GM18505 (cell line): Measurements from ENCODE around the gene FREM3.
A peak's percentile ranks its signal among the peaks of the same experiment; 100 is the strongest.
"Not testable (repeated sequence)": the region's sequence is repeated elsewhere in the genome, so short reads cannot be mapped to it uniquely, and the experiment has no call there.

Source experiments
- ATAC-seq: cut with Tn5 transposase; IDR thresholded peaks from one replicate; pipeline ENCODE4 v1.9.1; 2021; ENCODE audit not compliant: unreplicated experiment
- POLR2A ChIP-seq: IDR thresholded peaks from 4 replicates; pipeline ENCODE4 v1.6.1; 2011; ENCODE audit warnings: borderline replicate concordance; ENCODE audit not compliant: insufficient read depth, insufficient read length; ENCODE audit errors: extremely low read depth

The FREM3 gene

DNA sequence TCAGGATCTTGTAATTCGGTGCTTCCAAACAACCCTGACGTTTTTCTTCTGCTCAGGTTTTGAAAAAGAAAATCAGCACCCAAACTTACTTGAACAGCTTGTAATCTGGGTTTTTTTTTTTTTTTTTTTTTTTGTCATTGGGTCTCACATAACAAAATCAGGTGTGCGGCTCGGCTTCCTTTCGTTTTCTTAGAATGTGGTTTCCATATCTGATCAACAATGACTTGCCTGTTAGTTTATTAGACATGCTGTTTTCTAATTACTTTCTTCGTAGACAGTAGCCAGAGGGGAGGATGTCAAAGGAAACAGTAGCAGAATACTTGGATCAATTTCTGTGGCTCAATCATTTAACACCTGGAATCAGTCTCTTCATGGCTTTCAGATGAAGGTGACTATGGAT is 890 bp upstream of the FREM3 start:
- TF ChIP-seq POLR2A, result no peak
- no peak for ATAC-seq

DNA sequence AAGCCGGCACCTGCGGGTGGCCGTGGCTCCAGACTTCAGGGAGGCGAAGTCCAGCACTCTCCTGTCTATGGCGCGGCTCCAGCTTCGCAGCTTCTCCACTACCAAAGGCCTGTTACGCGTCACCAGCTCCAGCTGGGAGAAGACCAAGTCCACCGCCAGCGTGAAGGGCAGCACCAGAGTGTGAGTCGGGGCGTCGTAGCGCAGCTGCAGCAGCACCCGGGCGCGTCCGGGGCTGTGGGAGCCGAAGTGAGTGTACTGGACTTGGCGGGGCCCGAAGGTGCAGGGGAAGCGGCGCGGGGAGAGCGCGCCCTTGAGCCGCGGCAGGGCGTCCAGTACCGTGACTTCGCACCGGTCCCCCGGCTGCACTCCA is 444 bp downstream of the FREM3 start:
- no peak for ATAC-seq
- TF ChIP-seq POLR2A, result no peak

DNA sequence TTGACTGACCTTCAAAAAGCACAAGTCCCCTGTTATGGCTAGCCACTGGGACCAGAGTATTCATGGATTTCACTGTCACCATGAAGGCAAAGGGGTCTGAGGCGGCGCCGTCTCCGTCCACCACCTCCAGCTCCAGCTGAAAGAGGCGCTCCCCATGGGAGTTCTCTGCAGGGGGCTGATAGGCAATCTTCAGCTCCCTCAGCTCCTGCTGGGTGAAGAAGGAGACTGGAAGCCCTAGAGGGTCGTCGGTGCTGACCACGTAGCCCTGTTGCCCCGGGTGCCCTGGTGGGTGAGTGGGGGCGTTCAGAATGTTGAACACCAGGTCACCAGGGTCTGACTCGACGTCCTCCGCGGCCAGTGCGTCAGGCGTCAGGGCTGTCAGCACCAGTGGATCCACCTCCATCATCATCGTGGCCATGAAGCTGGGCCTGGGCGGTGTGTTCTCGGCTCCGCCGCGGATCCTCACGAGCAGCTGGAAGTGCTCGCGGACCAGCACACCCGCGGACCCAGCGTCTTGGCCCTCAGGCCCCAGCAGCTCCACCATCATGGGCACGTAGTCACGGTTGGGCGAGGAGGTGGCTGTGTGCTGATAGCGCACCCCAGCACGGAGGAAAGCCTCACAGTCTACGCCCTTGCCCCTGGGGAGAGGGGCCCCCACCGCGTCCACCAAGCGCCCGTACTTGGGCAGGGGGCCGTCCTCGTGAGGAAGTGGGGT is 987 bp downstream of the FREM3 start:
- no peak for ATAC-seq
- TF ChIP-seq POLR2A, result no peak

DNA sequence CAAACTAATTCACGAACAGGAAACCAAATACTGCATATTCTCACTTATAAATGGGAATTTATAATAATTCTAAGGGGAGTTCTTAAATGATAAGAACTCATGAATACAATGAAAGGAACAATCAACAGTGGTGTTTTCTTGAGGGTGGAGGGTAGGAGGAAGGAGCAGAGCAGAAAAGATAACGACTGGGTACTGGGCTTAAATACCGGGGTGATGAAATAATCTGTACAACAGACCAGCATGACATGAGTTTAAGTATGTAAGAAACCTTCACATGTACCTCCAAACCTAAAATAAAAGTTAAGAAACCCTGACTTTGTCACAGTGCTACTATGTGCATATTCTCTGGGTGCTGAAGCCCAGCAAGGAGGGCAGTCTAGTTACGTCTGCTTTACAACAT is 6.6 kb downstream of the FREM3 start:
- no peak for ATAC-seq
- TF ChIP-seq POLR2A, result no peak

DNA sequence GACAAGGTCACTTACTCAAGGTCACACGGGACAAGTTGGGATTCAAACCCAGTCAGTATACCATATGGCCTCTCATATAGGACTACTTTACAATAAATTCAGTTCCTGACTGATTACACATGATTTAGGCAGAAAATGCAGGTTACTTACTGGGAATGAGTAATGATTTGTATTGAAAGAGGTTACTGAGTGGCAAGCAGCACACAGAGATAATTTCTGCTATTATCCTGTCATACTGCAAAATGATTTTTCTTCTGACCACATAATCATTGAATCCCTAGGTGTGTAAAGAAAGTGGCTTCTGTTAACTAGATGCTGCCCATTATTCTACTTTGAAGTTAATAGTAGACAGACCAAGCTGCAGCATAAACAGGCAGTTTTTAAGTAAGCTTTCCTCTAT is 8.2 kb downstream of the FREM3 start:
- TF ChIP-seq POLR2A, result no peak
- no peak for ATAC-seq

DNA sequence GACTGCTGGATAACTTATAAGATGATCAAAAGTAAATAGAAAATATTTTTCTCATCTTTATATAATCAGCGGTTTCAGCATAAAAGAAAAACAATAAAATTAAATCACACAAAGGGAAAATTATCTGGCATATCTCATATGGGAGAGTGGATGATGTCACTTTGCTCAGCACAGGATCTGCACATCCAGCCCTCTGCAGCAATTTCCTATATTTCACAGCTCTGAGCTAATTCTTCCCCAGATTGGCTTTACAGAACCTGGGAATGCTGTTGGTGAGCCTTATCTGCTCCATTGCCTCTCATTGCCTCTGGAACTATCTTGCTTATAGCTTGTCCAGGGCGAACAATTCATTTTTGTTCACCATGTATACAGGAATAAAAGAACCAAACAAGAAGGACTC is 21.0 kb downstream of the FREM3 start:
- no peak for ATAC-seq
- TF ChIP-seq POLR2A, result no peak

DNA sequence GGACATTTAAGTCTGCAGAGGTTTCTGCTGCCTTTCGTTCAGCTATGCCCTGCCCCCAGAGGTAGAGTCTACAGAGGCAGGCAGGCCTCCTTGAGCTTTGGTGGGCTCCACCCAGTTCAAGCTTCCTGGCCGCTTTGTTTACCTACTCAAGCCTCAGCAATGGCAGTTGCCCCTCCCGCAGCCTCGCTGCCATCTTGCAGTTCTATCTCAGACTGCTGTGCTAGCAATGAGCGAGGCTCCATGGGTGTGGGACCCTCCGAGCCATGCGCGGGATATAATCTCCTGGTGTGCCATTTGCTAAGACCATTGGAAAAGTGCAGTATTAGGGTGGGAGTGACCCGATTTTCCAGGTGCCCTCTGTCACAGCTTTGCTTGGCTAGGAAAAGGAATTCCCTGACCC is 26.8 kb downstream of the FREM3 start:
- not testable (repeated sequence) for ATAC-seq

DNA sequence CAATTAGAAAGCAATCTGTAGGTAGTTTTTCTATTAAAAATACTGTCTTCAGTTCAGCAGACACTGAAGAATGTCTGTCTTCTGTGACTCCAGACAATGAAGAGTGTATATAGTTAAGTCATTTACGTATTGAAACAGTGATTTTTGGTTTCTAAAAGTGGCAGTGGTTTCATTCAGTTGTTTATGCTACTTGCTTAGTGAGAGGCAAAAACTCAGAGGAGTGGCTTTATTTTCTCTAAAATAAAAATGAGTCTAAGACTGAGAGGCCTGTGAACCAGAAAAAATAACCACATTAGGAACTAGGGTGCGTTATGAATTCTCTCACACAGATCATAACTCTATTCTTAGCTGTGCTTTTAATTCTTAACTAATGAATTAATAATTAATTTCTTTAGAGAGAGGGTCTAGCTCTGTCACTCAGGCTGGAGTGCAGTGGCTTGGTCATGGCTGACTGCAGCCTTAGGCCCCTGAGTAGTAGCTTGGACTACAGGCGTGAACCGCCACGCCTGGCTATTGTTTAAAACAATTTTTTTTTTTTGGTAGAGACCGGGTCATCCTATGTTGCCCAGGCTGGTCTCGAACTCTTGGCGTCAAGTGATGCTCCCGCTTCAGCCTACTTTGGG is 31.4 kb downstream of the FREM3 start:
- peak; percentile 95 for ATAC-seq
- no peak for TF ChIP-seq POLR2A

DNA sequence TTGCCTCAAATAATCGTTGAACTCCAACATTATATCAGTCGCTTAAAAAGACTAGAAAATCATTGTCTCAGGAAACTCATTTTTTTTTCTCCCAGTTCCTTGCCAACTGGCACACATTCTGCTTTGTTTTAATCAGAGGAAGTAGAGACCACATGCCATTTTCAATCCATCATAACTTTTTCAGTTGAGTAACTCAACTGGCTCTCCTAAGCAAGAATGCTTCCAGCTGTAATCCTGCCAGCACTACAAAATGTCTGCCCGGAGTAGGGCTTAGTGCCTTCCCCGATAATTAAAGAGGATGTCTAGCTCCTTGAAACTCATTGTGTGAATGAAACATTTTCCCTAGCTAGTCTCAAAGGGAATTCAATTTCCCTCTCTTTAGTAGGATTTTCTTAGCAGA is 33.0 kb downstream of the FREM3 start:
- no peak for TF ChIP-seq POLR2A
- ATAC-seq, result no peak

DNA sequence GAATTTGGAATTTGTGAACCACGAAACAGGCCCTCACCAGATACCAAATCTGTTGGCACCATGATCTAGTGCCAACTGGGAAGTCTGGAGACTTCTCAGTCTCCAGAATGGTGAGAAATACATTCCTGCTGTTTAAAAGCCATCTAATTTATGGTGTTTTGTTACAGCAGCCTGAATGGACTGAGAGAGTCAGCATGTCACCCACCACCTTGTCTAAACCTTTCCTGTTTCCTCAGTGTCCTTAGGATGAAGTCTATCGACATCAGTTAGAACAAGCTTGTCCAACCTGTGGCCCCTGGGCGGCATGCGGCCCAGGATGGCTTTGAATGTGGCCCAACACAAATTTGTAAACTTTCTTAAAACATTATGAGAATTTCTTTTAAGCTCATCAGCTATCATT is 42.1 kb downstream of the FREM3 start:
- no peak for TF ChIP-seq POLR2A
- no peak for ATAC-seq

DNA sequence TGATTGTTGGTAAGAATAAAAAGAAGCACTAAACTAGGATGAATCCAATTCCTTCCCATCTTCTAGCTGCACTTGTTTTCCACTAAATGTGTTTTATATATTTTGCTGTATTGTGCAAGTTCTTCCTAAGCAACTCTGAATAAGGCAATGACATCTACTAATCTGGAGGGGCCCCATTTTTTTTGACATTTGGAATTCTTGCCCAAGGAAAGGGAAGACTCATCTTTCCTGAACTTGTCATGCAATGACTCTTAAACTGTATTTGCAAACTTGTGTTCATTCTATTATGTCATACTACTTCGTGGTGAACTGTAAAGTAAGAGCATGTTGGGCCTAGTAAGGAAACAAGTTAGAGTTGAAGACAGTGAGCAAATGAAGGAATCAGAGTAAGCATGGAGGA is 45.9 kb downstream of the FREM3 start:
- no peak for TF ChIP-seq POLR2A
- ATAC-seq, result no peak

DNA sequence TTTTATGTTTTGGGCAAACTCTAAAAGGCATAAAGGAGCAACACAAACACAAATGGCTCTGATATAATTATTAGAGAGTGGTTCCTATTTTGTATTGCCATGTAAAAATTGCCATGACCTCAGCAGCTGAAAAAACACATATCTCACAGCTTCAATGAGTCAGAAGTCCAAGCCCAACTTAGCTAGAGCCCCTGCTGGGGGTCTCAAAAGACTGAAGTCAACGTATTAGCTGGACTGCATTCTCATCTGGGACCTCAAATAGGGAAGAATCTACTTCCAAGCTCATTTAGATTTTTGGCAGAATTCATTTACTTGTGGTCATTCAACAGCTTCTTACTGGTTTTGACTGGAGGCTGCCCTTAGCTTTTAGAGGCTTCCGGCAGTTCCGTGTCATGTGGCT is 47.4 kb downstream of the FREM3 start:
- ATAC-seq, result no peak
- TF ChIP-seq POLR2A, result no peak

DNA sequence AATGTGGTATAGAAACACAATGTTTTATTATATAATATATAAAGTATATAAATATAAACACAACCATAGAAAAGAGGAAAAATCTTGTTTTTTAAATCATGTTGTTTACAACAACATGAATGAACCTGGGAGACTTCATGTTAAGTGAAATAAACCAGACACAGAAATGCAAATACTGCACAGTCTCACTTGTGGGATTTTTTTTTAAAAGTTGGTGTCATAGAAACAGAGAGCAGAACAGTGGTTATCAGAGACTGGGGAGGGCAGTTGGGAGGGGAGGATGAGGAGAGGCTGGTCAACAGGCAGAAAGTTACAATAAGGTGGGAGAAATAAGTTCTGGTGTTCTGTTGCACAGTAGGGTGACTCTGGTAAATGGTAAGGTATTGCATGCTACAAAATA is 57.1 kb downstream of the FREM3 start:
- no peak for TF ChIP-seq POLR2A
- ATAC-seq, result no peak

DNA sequence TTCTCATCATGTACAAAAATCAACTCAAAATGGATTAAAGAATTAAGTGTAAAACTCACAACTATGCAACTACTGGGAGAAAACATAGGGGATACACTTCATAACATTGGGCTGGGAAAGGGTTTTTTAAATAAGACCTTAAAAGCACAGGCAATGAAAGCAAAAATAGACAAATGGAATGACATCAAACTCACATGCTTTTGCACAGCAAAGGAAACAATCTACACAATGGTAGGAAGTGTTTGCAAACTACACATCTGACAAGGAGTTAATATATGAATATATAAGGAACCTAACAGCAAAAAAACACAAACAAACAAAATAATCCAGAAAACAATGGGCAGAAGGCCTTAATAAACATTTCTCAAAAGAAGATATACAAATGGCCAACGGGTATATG is 57.9 kb downstream of the FREM3 start:
- TF ChIP-seq POLR2A, result no peak
- no peak for ATAC-seq

DNA sequence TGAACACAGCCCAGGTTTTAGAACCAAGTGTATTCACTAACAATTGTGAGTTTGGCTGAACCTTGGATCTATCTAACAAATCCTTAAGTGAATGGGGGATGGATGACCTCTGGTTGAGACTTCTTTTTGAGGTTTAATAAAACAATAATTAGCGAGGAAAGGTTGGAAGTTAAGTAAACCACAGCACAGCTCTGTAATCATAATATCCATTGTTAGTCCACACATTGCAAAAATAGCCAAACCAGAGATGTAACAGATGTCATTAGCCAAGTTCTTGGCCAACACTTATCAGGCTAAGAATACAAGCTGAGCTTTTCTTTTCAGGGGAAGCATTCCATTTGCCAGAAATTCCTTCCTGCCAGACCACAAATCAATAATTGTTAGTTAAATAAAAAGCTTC is 59.1 kb downstream of the FREM3 start:
- ATAC-seq, result no peak
- no peak for TF ChIP-seq POLR2A

DNA sequence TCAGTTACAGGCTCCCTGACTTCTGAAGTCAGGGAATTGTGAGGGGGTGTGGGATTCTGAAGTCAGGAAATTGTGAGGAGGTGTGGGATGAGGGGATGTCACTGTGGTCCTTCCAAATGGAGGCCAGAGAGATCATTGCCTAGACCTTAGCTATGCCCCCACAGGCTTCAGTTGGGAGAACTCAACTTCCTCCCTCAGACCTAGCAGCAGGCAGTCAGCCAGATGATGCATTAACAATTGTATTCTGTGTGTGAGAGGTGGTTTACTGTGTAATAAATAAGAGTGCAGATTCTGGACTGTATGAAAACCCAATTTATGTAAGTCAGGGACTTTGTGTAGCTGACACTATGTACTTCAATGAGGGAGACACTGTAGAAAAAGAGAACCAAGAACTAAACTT is 65.7 kb downstream of the FREM3 start:
- no peak for ATAC-seq
- no peak for TF ChIP-seq POLR2A

DNA sequence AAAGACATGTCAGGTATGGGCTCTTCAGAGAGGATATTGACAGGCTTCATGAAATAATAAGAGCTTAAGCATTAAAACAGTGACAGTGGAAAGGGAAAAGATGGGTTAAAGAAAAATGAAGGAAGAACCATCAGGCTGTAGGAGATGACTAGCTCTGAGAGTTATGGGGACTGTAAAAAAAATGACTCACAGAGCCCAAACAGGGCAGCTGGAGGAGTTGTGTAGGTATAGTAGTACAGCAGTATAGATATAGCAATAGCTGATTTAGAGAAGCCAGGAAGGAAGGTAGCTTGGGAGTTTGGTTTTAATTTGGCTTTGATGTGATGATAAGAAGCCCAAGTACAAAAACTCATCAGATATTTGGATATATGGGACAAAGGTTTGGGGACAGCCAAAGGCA is 66.6 kb downstream of the FREM3 start:
- TF ChIP-seq POLR2A, result no peak

More for the DNA sequence above, 66.6 kb downstream of the FREM3 start:
- ATAC-seq, result no peak
